ENCODE measurements around the gene TWF2. TPM values are rescaled to one million over a fixed set of nuclear protein-coding genes. Genes with fewer than 3 reads are reported as not detected.

TWF2 gene
- total and polyA plus RNA-seq, 2 of the 13 experiments (the other 11 are each of a cell fraction or from before 2014, with no cell fraction given) = 45.5 to 108 TPM

- TF ChIP-seq MYPOP (CRISPR knock-in tag; IDR thresholded peaks at IDR 0.05) (no peak), ZGPAT (CRISPR knock-in tag; IDR thresholded peaks at IDR 0.05) (no peak), ZMYM2 (CRISPR knock-in tag; IDR thresholded peaks at IDR 0.05) (no peak), ELF4 (CRISPR knock-in tag; IDR thresholded peaks at IDR 0.05; ENCODE audit: borderline replicate concordance) (no peak), ZNF720 (CRISPR knock-in tag; IDR thresholded peaks at IDR 0.05) (no peak), ZNF224 (CRISPR knock-in tag; IDR thresholded peaks at IDR 0.05) (no peak), BCL3 (CRISPR knock-in tag; IDR thresholded peaks at IDR 0.05) (no peak), MAFG (CRISPR knock-in tag; IDR thresholded peaks at IDR 0.05) (no peak), ZNF451 (CRISPR knock-in tag; IDR thresholded peaks at IDR 0.05) (no peak), FOXO1 (CRISPR knock-in tag; IDR thresholded peaks at IDR 0.05) (0 out of 2 replicates have a peak, but pooled peaks have one; percentile 20), GMEB1 (CRISPR knock-in tag; IDR thresholded peaks at IDR 0.05; ENCODE audit: borderline replicate concordance) (no peak), ASH2L (IDR thresholded peaks at IDR 0.05; ENCODE audit: insufficient read length, low read depth, low read length) (no peak), ZNF572 (CRISPR knock-in tag; IDR thresholded peaks at IDR 0.05) (no peak), NBN (conservative IDR thresholded peaks at IDR 0.05) (no peak), DMAP1 (CRISPR knock-in tag; IDR thresholded peaks at IDR 0.05) (no peak), GABPB1 (CRISPR knock-in tag; IDR thresholded peaks at IDR 0.05) (peak; percentile 33; the same call in 1 of the 2 replicates), SMAD3 (CRISPR knock-in tag; IDR thresholded peaks at IDR 0.05) (no peak), SUZ12 (IDR thresholded peaks at IDR 0.05; ENCODE audit: low read depth, low read length) (no peak), HHEX (CRISPR knock-in tag; IDR thresholded peaks at IDR 0.05) (no peak), ZMAT3 (CRISPR knock-in tag; conservative IDR thresholded peaks at IDR 0.05) (no peak)
- TF ChIP-seq, protein P1, sequence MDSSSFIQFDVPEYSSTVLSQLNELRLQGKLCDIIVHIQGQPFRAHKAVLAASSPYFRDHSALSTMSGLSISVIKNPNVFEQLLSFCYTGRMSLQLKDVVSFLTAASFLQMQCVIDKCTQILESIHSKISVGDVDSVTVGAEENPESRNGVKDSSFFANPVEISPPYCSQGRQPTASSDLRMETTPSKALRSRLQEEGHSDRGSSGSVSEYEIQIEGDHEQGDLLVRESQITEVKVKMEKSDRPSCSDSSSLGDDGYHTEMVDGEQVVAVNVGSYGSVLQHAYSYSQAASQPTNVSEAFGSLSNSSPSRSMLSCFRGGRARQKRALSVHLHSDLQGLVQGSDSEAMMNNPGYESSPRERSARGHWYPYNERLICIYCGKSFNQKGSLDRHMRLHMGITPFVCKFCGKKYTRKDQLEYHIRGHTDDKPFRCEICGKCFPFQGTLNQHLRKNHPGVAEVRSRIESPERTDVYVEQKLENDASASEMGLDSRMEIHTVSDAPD (CRISPR knock-in tag; IDR thresholded peaks at IDR 0.05) = no peak
- TF ChIP-seq, protein P2, sequence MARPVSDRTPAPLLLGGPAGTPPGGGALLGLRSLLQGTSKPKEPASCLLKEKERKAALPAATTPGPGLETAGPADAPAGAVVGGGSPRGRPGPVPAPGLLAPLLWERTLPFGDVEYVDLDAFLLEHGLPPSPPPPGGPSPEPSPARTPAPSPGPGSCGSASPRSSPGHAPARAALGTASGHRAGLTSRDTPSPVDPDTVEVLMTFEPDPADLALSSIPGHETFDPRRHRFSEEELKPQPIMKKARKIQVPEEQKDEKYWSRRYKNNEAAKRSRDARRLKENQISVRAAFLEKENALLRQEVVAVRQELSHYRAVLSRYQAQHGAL (CRISPR knock-in tag; IDR thresholded peaks at IDR 0.05; ENCODE audit: not compliant biosample characterization) = no peak
- TF ChIP-seq, protein P3, sequence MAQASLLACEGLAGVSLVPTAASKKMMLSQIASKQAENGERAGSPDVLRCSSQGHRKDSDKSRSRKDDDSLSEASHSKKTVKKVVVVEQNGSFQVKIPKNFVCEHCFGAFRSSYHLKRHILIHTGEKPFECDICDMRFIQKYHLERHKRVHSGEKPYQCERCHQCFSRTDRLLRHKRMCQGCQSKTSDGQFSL (CRISPR knock-in tag; IDR thresholded peaks at IDR 0.05) = no peak
Measured at GRCh38 chr3:52231502-52232278, 7.3 kb downstream of the TWF2 start (continued).
